ENCODE results near the gene CAND2. TPM values are rescaled to one million over a fixed set of nuclear protein-coding genes. Genes with fewer than 3 reads are reported as not detected.

CAND2 gene
- total and polyA plus RNA-seq, 2 experiments from 2014 or later = 5.6 to 20.5 TPM

DNA sequence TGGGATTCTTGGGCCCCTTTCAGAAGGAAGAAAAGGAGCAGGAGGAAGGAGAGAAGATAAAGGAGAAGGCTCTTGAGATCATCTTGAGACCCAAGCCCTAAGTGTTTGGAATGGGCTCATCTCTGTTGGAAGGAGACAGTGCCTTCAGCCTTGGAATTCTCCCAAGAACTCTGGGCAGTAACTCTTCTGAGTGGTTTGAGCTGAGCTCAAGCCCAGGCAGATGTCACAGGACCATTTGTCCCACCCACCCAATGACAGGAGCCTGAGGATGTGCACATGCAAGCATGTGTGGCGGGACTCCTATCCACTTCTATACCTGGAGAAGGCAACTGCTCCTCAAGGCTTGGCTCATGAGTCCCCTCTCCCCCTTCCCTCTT is 22.8 kb upstream of the CAND2 start:
- H3K4me2 ChIP-seq = no peak overlapping the region
- H3K79me2 ChIP-seq (replicated peaks; ENCODE audit: insufficient read depth) = no peaks in the 10 kb centered on the region
- Mint-ChIP-seq H3K27me3 (ENCODE audit: insufficient read depth, low read depth, poor library complexity) (peaks cover 1% of the 10 kb centered on the region), H3K36me3 (ENCODE audit: low read depth) (no peaks in the 10 kb centered on the region), H3K4me3 (no peak overlapping the region), H3K9me3 (no peaks in the 10 kb centered on the region), H3K4me1 (no peaks in the 10 kb centered on the region), H3K27ac (no peak overlapping the region)
- H4K20me1 ChIP-seq (replicated peaks; ENCODE audit: insufficient read depth) = no peaks in the 10 kb centered on the region
- H3F3A ChIP-seq (replicated peaks; ENCODE audit: low read depth) = no peaks in the 10 kb centered on the region
- H2AFZ ChIP-seq = no peak overlapping the region
- no peak for TF ChIP-seq EZH2 (IDR thresholded peaks at IDR 0.05; ENCODE audit: low read depth, unreplicated experiment)
- TF ChIP-seq, protein P1, sequence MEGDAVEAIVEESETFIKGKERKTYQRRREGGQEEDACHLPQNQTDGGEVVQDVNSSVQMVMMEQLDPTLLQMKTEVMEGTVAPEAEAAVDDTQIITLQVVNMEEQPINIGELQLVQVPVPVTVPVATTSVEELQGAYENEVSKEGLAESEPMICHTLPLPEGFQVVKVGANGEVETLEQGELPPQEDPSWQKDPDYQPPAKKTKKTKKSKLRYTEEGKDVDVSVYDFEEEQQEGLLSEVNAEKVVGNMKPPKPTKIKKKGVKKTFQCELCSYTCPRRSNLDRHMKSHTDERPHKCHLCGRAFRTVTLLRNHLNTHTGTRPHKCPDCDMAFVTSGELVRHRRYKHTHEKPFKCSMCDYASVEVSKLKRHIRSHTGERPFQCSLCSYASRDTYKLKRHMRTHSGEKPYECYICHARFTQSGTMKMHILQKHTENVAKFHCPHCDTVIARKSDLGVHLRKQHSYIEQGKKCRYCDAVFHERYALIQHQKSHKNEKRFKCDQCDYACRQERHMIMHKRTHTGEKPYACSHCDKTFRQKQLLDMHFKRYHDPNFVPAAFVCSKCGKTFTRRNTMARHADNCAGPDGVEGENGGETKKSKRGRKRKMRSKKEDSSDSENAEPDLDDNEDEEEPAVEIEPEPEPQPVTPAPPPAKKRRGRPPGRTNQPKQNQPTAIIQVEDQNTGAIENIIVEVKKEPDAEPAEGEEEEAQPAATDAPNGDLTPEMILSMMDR (conservative IDR thresholded peaks at IDR 0.05; ENCODE audit: low read depth in 2 of 2) = no peak
- TF ChIP-seq STAT1 (IDR thresholded peaks at IDR 0.05; ENCODE audit: unreplicated experiment) = no peak
- TF ChIP-seq, protein P2, sequence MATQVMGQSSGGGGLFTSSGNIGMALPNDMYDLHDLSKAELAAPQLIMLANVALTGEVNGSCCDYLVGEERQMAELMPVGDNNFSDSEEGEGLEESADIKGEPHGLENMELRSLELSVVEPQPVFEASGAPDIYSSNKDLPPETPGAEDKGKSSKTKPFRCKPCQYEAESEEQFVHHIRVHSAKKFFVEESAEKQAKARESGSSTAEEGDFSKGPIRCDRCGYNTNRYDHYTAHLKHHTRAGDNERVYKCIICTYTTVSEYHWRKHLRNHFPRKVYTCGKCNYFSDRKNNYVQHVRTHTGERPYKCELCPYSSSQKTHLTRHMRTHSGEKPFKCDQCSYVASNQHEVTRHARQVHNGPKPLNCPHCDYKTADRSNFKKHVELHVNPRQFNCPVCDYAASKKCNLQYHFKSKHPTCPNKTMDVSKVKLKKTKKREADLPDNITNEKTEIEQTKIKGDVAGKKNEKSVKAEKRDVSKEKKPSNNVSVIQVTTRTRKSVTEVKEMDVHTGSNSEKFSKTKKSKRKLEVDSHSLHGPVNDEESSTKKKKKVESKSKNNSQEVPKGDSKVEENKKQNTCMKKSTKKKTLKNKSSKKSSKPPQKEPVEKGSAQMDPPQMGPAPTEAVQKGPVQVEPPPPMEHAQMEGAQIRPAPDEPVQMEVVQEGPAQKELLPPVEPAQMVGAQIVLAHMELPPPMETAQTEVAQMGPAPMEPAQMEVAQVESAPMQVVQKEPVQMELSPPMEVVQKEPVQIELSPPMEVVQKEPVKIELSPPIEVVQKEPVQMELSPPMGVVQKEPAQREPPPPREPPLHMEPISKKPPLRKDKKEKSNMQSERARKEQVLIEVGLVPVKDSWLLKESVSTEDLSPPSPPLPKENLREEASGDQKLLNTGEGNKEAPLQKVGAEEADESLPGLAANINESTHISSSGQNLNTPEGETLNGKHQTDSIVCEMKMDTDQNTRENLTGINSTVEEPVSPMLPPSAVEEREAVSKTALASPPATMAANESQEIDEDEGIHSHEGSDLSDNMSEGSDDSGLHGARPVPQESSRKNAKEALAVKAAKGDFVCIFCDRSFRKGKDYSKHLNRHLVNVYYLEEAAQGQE (IDR thresholded peaks at IDR 0.05; ENCODE audit: unreplicated experiment) = no peak
- no peak for TF ChIP-seq CREB1 (CRISPR knock-in tag; IDR thresholded peaks at IDR 0.05; ENCODE audit: low read depth)
- no peak for TF ChIP-seq NANOG (IDR thresholded peaks at IDR 0.05; ENCODE audit: borderline replicate concordance)
- TF ChIP-seq, protein P3, sequence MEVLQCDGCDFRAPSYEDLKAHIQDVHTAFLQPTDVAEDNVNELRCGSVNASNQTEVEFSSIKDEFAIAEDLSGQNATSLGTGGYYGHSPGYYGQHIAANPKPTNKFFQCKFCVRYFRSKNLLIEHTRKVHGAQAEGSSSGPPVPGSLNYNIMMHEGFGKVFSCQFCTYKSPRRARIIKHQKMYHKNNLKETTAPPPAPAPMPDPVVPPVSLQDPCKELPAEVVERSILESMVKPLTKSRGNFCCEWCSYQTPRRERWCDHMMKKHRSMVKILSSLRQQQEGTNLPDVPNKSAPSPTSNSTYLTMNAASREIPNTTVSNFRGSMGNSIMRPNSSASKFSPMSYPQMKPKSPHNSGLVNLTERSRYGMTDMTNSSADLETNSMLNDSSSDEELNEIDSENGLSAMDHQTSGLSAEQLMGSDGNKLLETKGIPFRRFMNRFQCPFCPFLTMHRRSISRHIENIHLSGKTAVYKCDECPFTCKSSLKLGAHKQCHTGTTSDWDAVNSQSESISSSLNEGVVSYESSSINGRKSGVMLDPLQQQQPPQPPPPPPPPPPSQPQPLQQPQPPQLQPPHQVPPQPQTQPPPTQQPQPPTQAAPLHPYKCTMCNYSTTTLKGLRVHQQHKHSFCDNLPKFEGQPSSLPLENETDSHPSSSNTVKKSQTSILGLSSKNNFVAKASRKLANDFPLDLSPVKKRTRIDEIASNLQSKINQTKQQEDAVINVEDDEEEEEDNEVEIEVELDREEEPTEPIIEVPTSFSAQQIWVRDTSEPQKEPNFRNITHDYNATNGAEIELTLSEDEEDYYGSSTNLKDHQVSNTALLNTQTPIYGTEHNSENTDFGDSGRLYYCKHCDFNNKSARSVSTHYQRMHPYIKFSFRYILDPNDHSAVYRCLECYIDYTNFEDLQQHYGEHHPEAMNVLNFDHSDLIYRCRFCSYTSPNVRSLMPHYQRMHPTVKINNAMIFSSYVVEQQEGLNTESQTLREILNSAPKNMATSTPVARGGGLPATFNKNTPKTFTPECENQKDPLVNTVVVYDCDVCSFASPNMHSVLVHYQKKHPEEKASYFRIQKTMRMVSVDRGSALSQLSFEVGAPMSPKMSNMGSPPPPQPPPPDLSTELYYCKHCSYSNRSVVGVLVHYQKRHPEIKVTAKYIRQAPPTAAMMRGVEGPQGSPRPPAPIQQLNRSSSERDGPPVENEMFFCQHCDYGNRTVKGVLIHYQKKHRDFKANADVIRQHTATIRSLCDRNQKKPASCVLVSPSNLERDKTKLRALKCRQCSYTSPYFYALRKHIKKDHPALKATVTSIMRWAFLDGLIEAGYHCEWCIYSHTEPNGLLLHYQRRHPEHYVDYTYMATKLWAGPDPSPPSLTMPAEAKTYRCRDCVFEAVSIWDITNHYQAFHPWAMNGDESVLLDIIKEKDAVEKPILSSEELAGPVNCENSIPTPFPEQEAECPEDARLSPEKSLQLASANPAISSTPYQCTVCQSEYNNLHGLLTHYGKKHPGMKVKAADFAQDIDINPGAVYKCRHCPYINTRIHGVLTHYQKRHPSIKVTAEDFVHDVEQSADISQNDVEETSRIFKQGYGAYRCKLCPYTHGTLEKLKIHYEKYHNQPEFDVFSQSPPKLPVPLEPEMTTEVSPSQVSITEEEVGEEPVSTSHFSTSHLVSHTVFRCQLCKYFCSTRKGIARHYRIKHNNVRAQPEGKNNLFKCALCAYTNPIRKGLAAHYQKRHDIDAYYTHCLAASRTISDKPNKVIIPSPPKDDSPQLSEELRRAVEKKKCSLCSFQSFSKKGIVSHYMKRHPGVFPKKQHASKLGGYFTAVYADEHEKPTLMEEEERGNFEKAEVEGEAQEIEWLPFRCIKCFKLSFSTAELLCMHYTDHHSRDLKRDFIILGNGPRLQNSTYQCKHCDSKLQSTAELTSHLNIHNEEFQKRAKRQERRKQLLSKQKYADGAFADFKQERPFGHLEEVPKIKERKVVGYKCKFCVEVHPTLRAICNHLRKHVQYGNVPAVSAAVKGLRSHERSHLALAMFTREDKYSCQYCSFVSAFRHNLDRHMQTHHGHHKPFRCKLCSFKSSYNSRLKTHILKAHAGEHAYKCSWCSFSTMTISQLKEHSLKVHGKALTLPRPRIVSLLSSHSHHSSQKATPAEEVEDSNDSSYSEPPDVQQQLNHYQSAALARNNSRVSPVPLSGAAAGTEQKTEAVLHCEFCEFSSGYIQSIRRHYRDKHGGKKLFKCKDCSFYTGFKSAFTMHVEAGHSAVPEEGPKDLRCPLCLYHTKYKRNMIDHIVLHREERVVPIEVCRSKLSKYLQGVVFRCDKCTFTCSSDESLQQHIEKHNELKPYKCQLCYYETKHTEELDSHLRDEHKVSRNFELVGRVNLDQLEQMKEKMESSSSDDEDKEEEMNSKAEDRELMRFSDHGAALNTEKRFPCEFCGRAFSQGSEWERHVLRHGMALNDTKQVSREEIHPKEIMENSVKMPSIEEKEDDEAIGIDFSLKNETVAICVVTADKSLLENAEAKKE (CRISPR knock-in tag; IDR thresholded peaks at IDR 0.05) = no peak
- no peak for TF ChIP-seq ZNF331 (CRISPR knock-in tag; IDR thresholded peaks at IDR 0.05; ENCODE audit: low read depth)
- no peak for TF ChIP-seq EZH2phosphoT487 (IDR thresholded peaks at IDR 0.05; ENCODE audit: unreplicated experiment)
- no peak for TF ChIP-seq JUNB (IDR thresholded peaks at IDR 0.05; ENCODE audit: unreplicated experiment)
- TF ChIP-seq, protein P4, sequence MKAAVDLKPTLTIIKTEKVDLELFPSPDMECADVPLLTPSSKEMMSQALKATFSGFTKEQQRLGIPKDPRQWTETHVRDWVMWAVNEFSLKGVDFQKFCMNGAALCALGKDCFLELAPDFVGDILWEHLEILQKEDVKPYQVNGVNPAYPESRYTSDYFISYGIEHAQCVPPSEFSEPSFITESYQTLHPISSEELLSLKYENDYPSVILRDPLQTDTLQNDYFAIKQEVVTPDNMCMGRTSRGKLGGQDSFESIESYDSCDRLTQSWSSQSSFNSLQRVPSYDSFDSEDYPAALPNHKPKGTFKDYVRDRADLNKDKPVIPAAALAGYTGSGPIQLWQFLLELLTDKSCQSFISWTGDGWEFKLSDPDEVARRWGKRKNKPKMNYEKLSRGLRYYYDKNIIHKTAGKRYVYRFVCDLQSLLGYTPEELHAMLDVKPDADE (IDR thresholded peaks at IDR 0.05) = no peak
- TF ChIP-seq POLR2AphosphoS5 (IDR thresholded peaks at IDR 0.05; ENCODE audit: low read depth) = no peak
- TF ChIP-seq ZNF114 (CRISPR knock-in tag; IDR thresholded peaks at IDR 0.05) = no peak
- no peak overlapping the region for H3K4me3 ChIP-seq
- no peaks in the 10 kb centered on the region for H3K36me3 ChIP-seq (ENCODE audit: insufficient read depth)
- no peaks in the 10 kb centered on the region for H3K4me1 ChIP-seq (ENCODE audit: insufficient read depth)
- DNase-seq (ENCODE audit: low spot score) = no peak
- no peak overlapping the region for H3K27ac ChIP-seq (ENCODE audit: low read depth)
- 0 out of 2 replicates have a peak, but pooled peaks cover 5% of the 10 kb centered on the region for H3K27me3 ChIP-seq (ENCODE audit: insufficient read depth)
- H3K9me2 ChIP-seq (ENCODE audit: insufficient read depth) = no peaks in the 10 kb centered on the region
- no peak for ATAC-seq
